ENCODE data around the gene TNIP1. TPM values are rescaled to one million over a fixed set of nuclear protein-coding genes. Genes with fewer than 3 reads are reported as not detected.

Gene TNIP1
- total RNA-seq, 1 donor from 2014 or later: 120 TPM

DNA sequence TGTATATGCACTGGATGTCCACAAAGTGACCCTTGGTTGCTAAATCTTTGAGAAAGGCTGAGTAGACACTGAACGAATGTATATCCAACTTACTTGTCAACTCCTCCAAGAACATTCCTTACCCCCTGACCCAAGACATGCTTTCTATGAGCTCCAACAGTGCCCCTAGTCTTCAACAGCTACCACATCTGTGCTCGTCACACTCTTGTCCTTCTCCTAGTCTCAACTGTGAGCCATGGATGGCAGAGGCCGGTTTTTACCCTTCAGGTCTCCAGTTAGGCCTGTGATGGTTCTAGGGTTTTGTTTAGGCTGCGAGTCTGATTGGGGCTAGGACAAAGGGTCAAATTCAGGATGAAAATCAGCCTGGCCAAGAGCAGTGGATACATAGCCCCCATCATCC, 79.4 kb downstream of the TNIP1 start:
- intact Hi-C loops (cut with DNase I): loop anchor here (5.0 kb wide), 1 partner anchor 116 kb away; no protein-coding TSS in a partner anchor
- ATAC-seq: no peak
- Histone ChIP-seq H3K4me1 (peaks cover 23% of the 10 kb centered on the region), H3K9me3 (no peaks in the 10 kb centered on the region), H3K27ac (no peak overlapping the region), H3K4me3 (no peak overlapping the region), H3K36me3 (no peaks in the 10 kb centered on the region), H3K27me3 (no peaks in the 10 kb centered on the region)
- no peak for DNase-seq
- TF ChIP-seq, protein P1, sequence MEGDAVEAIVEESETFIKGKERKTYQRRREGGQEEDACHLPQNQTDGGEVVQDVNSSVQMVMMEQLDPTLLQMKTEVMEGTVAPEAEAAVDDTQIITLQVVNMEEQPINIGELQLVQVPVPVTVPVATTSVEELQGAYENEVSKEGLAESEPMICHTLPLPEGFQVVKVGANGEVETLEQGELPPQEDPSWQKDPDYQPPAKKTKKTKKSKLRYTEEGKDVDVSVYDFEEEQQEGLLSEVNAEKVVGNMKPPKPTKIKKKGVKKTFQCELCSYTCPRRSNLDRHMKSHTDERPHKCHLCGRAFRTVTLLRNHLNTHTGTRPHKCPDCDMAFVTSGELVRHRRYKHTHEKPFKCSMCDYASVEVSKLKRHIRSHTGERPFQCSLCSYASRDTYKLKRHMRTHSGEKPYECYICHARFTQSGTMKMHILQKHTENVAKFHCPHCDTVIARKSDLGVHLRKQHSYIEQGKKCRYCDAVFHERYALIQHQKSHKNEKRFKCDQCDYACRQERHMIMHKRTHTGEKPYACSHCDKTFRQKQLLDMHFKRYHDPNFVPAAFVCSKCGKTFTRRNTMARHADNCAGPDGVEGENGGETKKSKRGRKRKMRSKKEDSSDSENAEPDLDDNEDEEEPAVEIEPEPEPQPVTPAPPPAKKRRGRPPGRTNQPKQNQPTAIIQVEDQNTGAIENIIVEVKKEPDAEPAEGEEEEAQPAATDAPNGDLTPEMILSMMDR (IDR thresholded peaks at IDR 0.05): no peak

GRCh38 chr5:150999704-151000442, 81.0 kb downstream of the TNIP1 start:
- Histone ChIP-seq H3K27me3 (no peaks in the 10 kb centered on the region), H3K4me1 (peaks cover 20% of the 10 kb centered on the region), H3K4me3 (no peak overlapping the region), H3K36me3 (no peaks in the 10 kb centered on the region), H3K9me3 (no peaks in the 10 kb centered on the region), H3K27ac (no peak overlapping the region)
- TF ChIP-seq, protein P1 (IDR thresholded peaks at IDR 0.05): no peak
- ATAC-seq (no peak), DNase-seq (no peak)
- intact Hi-C loops (cut with DNase I): loop anchor here (5.0 kb wide), 1 partner anchor 117 kb away; no protein-coding TSS in a partner anchor

- H3K27ac ChIP-seq: no peak overlapping the region
- H3K9me3 ChIP-seq: no peaks in the 10 kb centered on the region
- ATAC-seq (no peak), DNase-seq (no peak)
- TF ChIP-seq, protein P1 (IDR thresholded peaks at IDR 0.05): no peak
- H3K4me1 ChIP-seq: no peaks in the 10 kb centered on the region
- no peak overlapping the region for H3K4me3 ChIP-seq
- H3K36me3 ChIP-seq: no peaks in the 10 kb centered on the region
- H3K27me3 ChIP-seq: no peaks in the 10 kb centered on the region
- intact Hi-C loops (cut with DNase I): no loop called here
Observed at GRCh38 chr5:150993826-150994412, 86.9 kb downstream of the TNIP1 start.

GRCh38 chr5:150993422-150993821, 87.4 kb downstream of the TNIP1 start:
- intact Hi-C loops (cut with DNase I): no loop called here
- TF ChIP-seq, protein P1 (IDR thresholded peaks at IDR 0.05): no peak
- no peaks in the 10 kb centered on the region for H3K36me3 ChIP-seq

DNA sequence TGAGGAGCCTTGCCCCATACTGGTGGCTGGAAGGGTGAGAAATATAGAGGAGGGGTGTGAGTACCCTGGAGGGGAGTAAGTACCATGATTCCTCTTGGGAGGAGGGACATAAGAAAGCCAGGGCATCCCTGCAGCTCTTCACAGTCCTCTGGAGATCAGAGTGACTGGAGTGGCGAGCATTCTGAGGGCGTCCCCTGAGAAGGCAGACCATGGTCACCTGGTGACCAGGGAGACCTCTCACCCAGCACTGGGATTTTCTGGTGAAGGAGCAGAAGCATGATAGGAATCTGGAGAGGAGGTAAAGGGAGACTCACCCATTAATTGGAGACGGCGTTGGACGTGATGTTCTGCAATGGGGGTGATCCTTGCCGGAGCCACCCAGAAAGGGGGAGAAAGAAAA, 88.1 kb downstream of the TNIP1 start:
- no peak for ATAC-seq
- no peak for DNase-seq
- no peak overlapping the region for H3K4me3 ChIP-seq

More at GRCh38 chr5:150993422-150993821, 87.4 kb downstream of the TNIP1 start:
- Histone ChIP-seq H3K27ac (no peak overlapping the region), H3K27me3 (no peaks in the 10 kb centered on the region), H3K9me3 (no peaks in the 10 kb centered on the region), H3K4me3 (no peak overlapping the region), H3K4me1 (no peaks in the 10 kb centered on the region)
- ATAC-seq (no peak), DNase-seq (no peak)

More for the DNA sequence above, 88.1 kb downstream of the TNIP1 start:
- no peaks in the 10 kb centered on the region for H3K36me3 ChIP-seq
- TF ChIP-seq, protein P1 (IDR thresholded peaks at IDR 0.05): no peak
- no peaks in the 10 kb centered on the region for H3K9me3 ChIP-seq
- intact Hi-C loops (cut with DNase I): no loop called here
- H3K27me3 ChIP-seq: no peaks in the 10 kb centered on the region
- H3K4me1 ChIP-seq: no peaks in the 10 kb centered on the region
- no peak overlapping the region for H3K27ac ChIP-seq

Data from upper lobe of right lung (tissue), 1 donor.